H1 (cell line): ENCODE measurements around the gene FRZB. TPM values are rescaled to one million over a fixed set of nuclear protein-coding genes. Genes with fewer than 3 reads are reported as not detected.

ENCODE experiments used
- CTCF ChIA-PET: fragments of 300-600 bp; sonication (Branson Sonifier 250); formaldehyde crosslinking; loops from one replicate; lab custom pipeline; 2021; ENCODE audit not compliant: partially characterized antibody; lab: Charles Lee
- POLR2A ChIA-PET: fragments of 300-600 bp; sonication (Branson Sonifier 250); formaldehyde crosslinking; loops from one replicate; lab custom pipeline; 2021; ENCODE audit warnings: inconsistent platforms; ENCODE audit not compliant: partially characterized antibody; lab: Charles Lee
- DNase-seq, 2 experiments: peaks; one replicate each; pipeline versions ENCODE4 v3.0.0 to v3.0.0-alpha.2; 2010 to 2022; ENCODE audit warnings: low spot score in 2 of 2, low read depth in 1 of 2, mixed read lengths in 1 of 2
- FAIRE-seq: peaks from 2 replicates; lab custom pipeline; 2011; peaks lifted over from hg19 to GRCh38; lab: Jason Lieb, UNC
- H2AFZ ChIP-seq: 2 replicates; pipeline ENCODE4 v1.8.1; 2012; ENCODE audit warnings: low read length, inconsistent platforms
- H2AK5ac ChIP-seq: 2 replicates; pipeline ENCODE4 v1.6.1; 2013; ENCODE audit warnings: low read depth, low read length
- H2BK120ac ChIP-seq: replicated peaks from 2 replicates; pipeline ENCODE3; 2013; ENCODE audit warnings: low read depth, low read length, inconsistent platforms
- H2BK12ac ChIP-seq: 2 replicates; pipeline ENCODE4 v1.6.1; 2013; ENCODE audit warnings: low read depth, low read length
- H2BK15ac ChIP-seq: 2 replicates; pipeline ENCODE4 v1.6.1; 2013; ENCODE audit warnings: low read length
- H2BK20ac ChIP-seq: 2 replicates; pipeline ENCODE4 v1.6.1; 2013; ENCODE audit warnings: low read length
- H2BK5ac ChIP-seq: 2 replicates; pipeline ENCODE4 v1.6.1; 2013; ENCODE audit warnings: low read depth, low read length
- H3K14ac ChIP-seq: 2 replicates; pipeline ENCODE4 v1.6.1; 2013; ENCODE audit warnings: inconsistent platforms; ENCODE audit not compliant: insufficient read length
- H3K18ac ChIP-seq: 2 replicates; pipeline ENCODE4 v1.6.1; 2013; ENCODE audit warnings: low read length; ENCODE audit errors: extremely low read depth
- H3K23ac ChIP-seq: 2 replicates; pipeline ENCODE4 v1.6.1; 2013; ENCODE audit warnings: inconsistent platforms; ENCODE audit not compliant: insufficient read length
- H3K23me2 ChIP-seq: 2 replicates; pipeline ENCODE4 v1.6.1; 2013; ENCODE audit warnings: low read depth, low read length
- H3K27ac ChIP-seq: 2 replicates; pipeline ENCODE4 v1.6.1; 2011; ENCODE audit warnings: low read depth, low read length, inconsistent platforms
- H3K27me3 ChIP-seq, 4 experiments: replicated peaks in 1 of 4; 1 replicate in 1 of 4; 2 replicates in 3 of 4; pipeline versions ENCODE4 v1.6.1 to v1.8.1; 2011 to 2013; ENCODE audit warnings: low read length in 3 of 4, mild to moderate bottlenecking in 3 of 4, inconsistent platforms in 2 of 4, mixed read lengths in 2 of 4, moderate library complexity in 1 of 4; ENCODE audit not compliant: control insufficient read depth in 3 of 4, insufficient read depth in 3 of 4; ENCODE audit errors: extremely low read depth in 1 of 4
- H3K36me3 ChIP-seq, 4 experiments: 2 replicates each; pipeline versions ENCODE4 v1.6.1 to v1.8.1; 2011 to 2013; ENCODE audit warnings: mild to moderate bottlenecking in 4 of 4, low read length in 3 of 4, moderate library complexity in 2 of 4, control low read depth in 1 of 4, inconsistent platforms in 1 of 4; ENCODE audit not compliant: insufficient read depth in 4 of 4, control insufficient read depth in 2 of 4
- H3K4ac ChIP-seq: replicated peaks from 2 replicates; pipeline ENCODE3; 2013; ENCODE audit warnings: low read length, low read depth, mixed read lengths, inconsistent platforms; ENCODE audit not compliant: insufficient read length
- H3K4me1 ChIP-seq, 4 experiments: replicated peaks in 1 of 4; 1 replicate in 1 of 4; 2 replicates in 3 of 4; pipeline versions ENCODE4 v1.6.1 to v1.8.1; 2011 to 2013; ENCODE audit warnings: low read length in 3 of 4, inconsistent platforms in 2 of 4, mixed read lengths in 1 of 4; ENCODE audit not compliant: insufficient read depth in 4 of 4, control insufficient read depth in 3 of 4
- H3K4me2 ChIP-seq, 2 experiments: 2 replicates each; pipeline versions ENCODE4 v1.6.1 to v1.8.1; 2011 to 2013; ENCODE audit warnings: low read depth in 2 of 2, low read length in 2 of 2, control low read depth in 1 of 2, inconsistent platforms in 1 of 2, mild to moderate bottlenecking in 1 of 2; ENCODE audit not compliant: insufficient read depth in 1 of 2
- H3K4me3 ChIP-seq, 4 experiments: fragments of 200-600, 300-600 bp in 1 of 4; sonication (generic), shearing (Covaris generic), sonication (Bioruptor Twin) in 1 of 4; 2 replicates each; pipeline versions ENCODE4 v1.5.1 to v1.8.1; 2011 to 2016; ENCODE audit warnings: low read length in 4 of 4, low read depth in 3 of 4, control low read depth in 2 of 4, inconsistent platforms in 2 of 4, mild to moderate bottlenecking in 2 of 4, mixed read lengths in 1 of 4, moderate library complexity in 1 of 4; ENCODE audit not compliant: insufficient read depth in 2 of 4; ENCODE audit errors: extremely low read depth in 1 of 4
- H3K56ac ChIP-seq: replicated peaks from 2 replicates; pipeline ENCODE3; 2013; ENCODE audit warnings: low read depth, mild to moderate bottlenecking, mixed read lengths, low read length, inconsistent platforms; ENCODE audit not compliant: insufficient read length
- H3K79me1 ChIP-seq: 2 replicates; pipeline ENCODE4 v1.6.1; 2013; ENCODE audit warnings: low read depth, low read length, control low read depth
- H3K79me2 ChIP-seq, 2 experiments: 2 replicates each; pipeline versions ENCODE4 v1.6.1 to v1.8.1; 2012 to 2013; ENCODE audit warnings: low read length in 2 of 2, mild to moderate bottlenecking in 2 of 2, inconsistent platforms in 1 of 2; ENCODE audit not compliant: insufficient read depth in 2 of 2, control insufficient read depth in 1 of 2
- H3K9ac ChIP-seq, 4 experiments: replicated peaks in 1 of 4; 1 replicate in 1 of 4; 2 replicates in 3 of 4; pipeline versions ENCODE4 v1.6.1 to v1.8.1; 2011 to 2013; ENCODE audit warnings: low read depth in 3 of 4, low read length in 3 of 4, control low read depth in 2 of 4, mild to moderate bottlenecking in 2 of 4, moderate library complexity in 2 of 4, inconsistent platforms in 1 of 4; ENCODE audit errors: extremely low read depth in 1 of 4
- H3K9me3 ChIP-seq, 2 experiments: 2 replicates each; pipeline versions ENCODE4 v1.6.1 to v1.8.1; 2012 to 2013; ENCODE audit warnings: mild to moderate bottlenecking in 2 of 2, moderate library complexity in 2 of 2, control low read depth in 1 of 2, inconsistent platforms in 1 of 2, low read depth in 1 of 2, low read length in 1 of 2, mixed read lengths in 1 of 2; ENCODE audit not compliant: insufficient read depth in 2 of 2
- H4K20me1 ChIP-seq, 2 experiments: replicated peaks in 1 of 2; 2 replicates each; pipeline versions ENCODE3 to v1.8.1; 2011 to 2013; ENCODE audit warnings: inconsistent platforms in 2 of 2, low read length in 2 of 2, mild to moderate bottlenecking in 1 of 2; ENCODE audit not compliant: insufficient read depth in 2 of 2, control insufficient read depth in 1 of 2
- H4K5ac ChIP-seq: 2 replicates; pipeline ENCODE4 v1.6.1; 2013; ENCODE audit warnings: low read length, low read depth, mixed read lengths, inconsistent platforms; ENCODE audit not compliant: insufficient read length
- H4K8ac ChIP-seq: 2 replicates; pipeline ENCODE4 v1.8.0; 2013; ENCODE audit warnings: mild to moderate bottlenecking, moderate library complexity, low read length, inconsistent platforms; ENCODE audit not compliant: insufficient read depth; ENCODE audit errors: extremely low read depth
- H4K91ac ChIP-seq: replicated peaks from 2 replicates; pipeline ENCODE3; 2013; ENCODE audit warnings: low read length, mixed read lengths, inconsistent platforms; ENCODE audit not compliant: insufficient read length
- CEBPB ChIP-seq: IDR thresholded peaks from 2 replicates; pipeline ENCODE4 v1.6.1; 2012; ENCODE audit warnings: low read depth, low read length
- CHD1 ChIP-seq: IDR thresholded peaks from 2 replicates; pipeline ENCODE4 v1.6.1; 2012; ENCODE audit warnings: low read depth, low read length, improper control_type of control experiment
- CTBP2 ChIP-seq: IDR thresholded peaks from 2 replicates; pipeline ENCODE4 v1.7.0; 2011; ENCODE audit warnings: borderline replicate concordance, mild to moderate bottlenecking, moderate library complexity, mixed read lengths, low read length; ENCODE audit not compliant: insufficient read depth, insufficient read length
- EGR1 ChIP-seq: IDR thresholded peaks from 2 replicates; pipeline ENCODE4 v1.6.1; 2011; ENCODE audit warnings: low read depth, low read length, borderline replicate concordance
- GTF2F1 ChIP-seq: IDR thresholded peaks from 2 replicates; pipeline ENCODE4 v1.6.1; 2012; ENCODE audit warnings: low read depth, low read length, improper control_type of control experiment, borderline replicate concordance
- KDM4A ChIP-seq: IDR thresholded peaks from one replicate; pipeline ENCODE4 v1.7.1; 2012; ENCODE audit warnings: low read depth, mild to moderate bottlenecking, moderate library complexity, low read length, inconsistent platforms; ENCODE audit not compliant: severe bottlenecking
- RAD21 ChIP-seq, 2 experiments: IDR thresholded peaks in 1 of 2; conservative IDR thresholded peaks in 1 of 2; 2 replicates each; pipeline ENCODE4 v1.6.1; 2011; ENCODE audit warnings: low read depth in 2 of 2, low read length in 2 of 2, improper control_type of control experiment in 1 of 2, inconsistent platforms in 1 of 2, mild to moderate bottlenecking in 1 of 2, moderate library complexity in 1 of 2
- SIRT6 ChIP-seq: IDR thresholded peaks from one replicate; pipeline ENCODE4 v1.7.1; 2012; ENCODE audit warnings: low read length, inconsistent platforms
- SP4 ChIP-seq: IDR thresholded peaks from 2 replicates; pipeline ENCODE4 v1.6.1; 2012; ENCODE audit warnings: low read length, inconsistent platforms
- SUZ12 ChIP-seq: fragments of 200-600 bp; sonication (generic); IDR thresholded peaks from 2 replicates; pipeline ENCODE4 v1.6.1; 2012; ENCODE audit warnings: mild to moderate bottlenecking, inconsistent platforms, low read length, moderate library complexity, mixed read lengths
- TAF1 ChIP-seq: IDR thresholded peaks from 2 replicates; pipeline ENCODE4 v1.6.1; 2011; ENCODE audit warnings: mild to moderate bottlenecking, low read depth, low read length
- TAF7 ChIP-seq: optimal IDR thresholded peaks from 2 replicates; pipeline ENCODE3; 2011; ENCODE audit warnings: low read depth, mild to moderate bottlenecking, inconsistent platforms, low read length, moderate library complexity, borderline replicate concordance
- TCF12 ChIP-seq: IDR thresholded peaks from 2 replicates; pipeline ENCODE4 v1.6.1; 2011; ENCODE audit warnings: low read depth, mild to moderate bottlenecking, low read length
- WGBS, 2 experiments: shearing (Covaris generic) in 1 of 2; methylation state at CpG; one replicate each; pipeline versions ENCODE4 v1.1.6 to v1.1.7; 2013 to 2015; ENCODE audit warnings: low lambda C conversion rate in 2 of 2, mixed read lengths in 2 of 2, inconsistent platforms in 1 of 2, low coverage in 1 of 2, missing lambda C conversion rate in 1 of 2; ENCODE audit not compliant: insufficient replicate concordance in 2 of 2, insufficient coverage in 1 of 2, insufficient read length in 1 of 2; ENCODE audit errors: extremely low coverage in 1 of 2, missing lambda C conversion rate in 1 of 2; 5-methylcytosine and 5-hydroxymethylcytosine counted together
- polyA plus RNA-seq, 7 experiments: library from polyadenylated mRNA; depleted of rRNA in 3 of 7; stranded (reverse) in 5 of 7; unstranded in 2 of 7; fragments of >200 nt in 5 of 7; fragments of 200-250 nt in 2 of 7; gene quantifications; 1 replicate in 5 of 7; 2 replicates in 1 of 7; 4 replicates in 1 of 7; pipeline versions ENCODE4 v1.2.1 to v1.2.3, GENCODE V29; 2011 to 2013; ENCODE audit warnings: missing spikeins in 2 of 7, mixed read lengths in 2 of 7
- total RNA-seq: library from RNA; stranded (reverse); fragmentation: NEBNext Ultra II Directional; extraction: Animal tissue kit (Norgen Biotek cat#: 25700); gene quantifications from 2 replicates; pipeline ENCODE4 v1.2.1, GENCODE V29; 2021

Gene FRZB
- total and polyA plus RNA-seq, 2 of the 8 experiments (the other 6 are each of a cell fraction or from before 2014, with no cell fraction given), result 4.4 to 4.6 TPM

- H2BK5ac ChIP-seq, result no peak overlapping the region
- peaks cover 12% of the 10 kb centered on the region for H3K23me2 ChIP-seq
- no peak overlapping the region for H3K27ac ChIP-seq
- H4K8ac ChIP-seq, result no peak overlapping the region
- H3K4me2 ChIP-seq, result no peak overlapping the region
- H2BK120ac ChIP-seq, result no peak overlapping the region
- FAIRE-seq (no peak), DNase-seq (no peak)
- H3K9ac ChIP-seq, result no peak overlapping the region
- H3K4me1 ChIP-seq, result peaks cover 0 to 3% (median 3%) of the 10 kb centered on the region in 4 experiments; a peak in 3 of 7 replicates
- TF ChIP-seq GTF2F1, result no peak
- TF ChIP-seq EGR1, result no peak
- TF ChIP-seq TAF1, result no peak
- TF ChIP-seq SP4, result no peak
- TF ChIP-seq TCF12, result no peak
- no peak for TF ChIP-seq CEBPB
- TF ChIP-seq TAF7, result no peak
- no peak for TF ChIP-seq KDM4A
- TF ChIP-seq SIRT6, result no peak
- TF ChIP-seq SUZ12, result no peak
- no peak for TF ChIP-seq CHD1
- TF ChIP-seq RAD21 (IDR thresholded peaks at IDR 0.05 in 1 of 2, conservative IDR thresholded peaks at IDR 0.05 in 1 of 2; ENCODE audit: low read depth in 2 of 2, low read length in 2 of 2), result no peak
- TF ChIP-seq CTBP2, result no peak
- H2BK20ac ChIP-seq, result no peak overlapping the region
- H2BK15ac ChIP-seq, result no peak overlapping the region
- no peaks in the 10 kb centered on the region for H3K36me3 ChIP-seq
- H3K4me3 ChIP-seq, result no peak overlapping the region
- no peak overlapping the region for H3K23ac ChIP-seq
- H3K56ac ChIP-seq, result no peak overlapping the region
- POLR2A ChIA-PET, result interaction anchor here (1.0 kb wide), 1 partner anchor 11 kb away, joined by 3 read pairs; no protein-coding TSS in a partner anchor
- H2AK5ac ChIP-seq, result no peak overlapping the region
- H2AFZ ChIP-seq, result no peak overlapping the region
- no peak overlapping the region for H3K4ac ChIP-seq
- no peaks in the 10 kb centered on the region for H3K9me3 ChIP-seq
- H3K27me3 ChIP-seq, result peaks cover 2 to 19% (median 12%) of the 10 kb centered on the region in 4 experiments
- H3K18ac ChIP-seq, result no peak overlapping the region
- H4K20me1 ChIP-seq, result no peaks in the 10 kb centered on the region
- H3K14ac ChIP-seq, result no peak overlapping the region
- no peak overlapping the region for H4K5ac ChIP-seq
- no peaks in the 10 kb centered on the region for H3K79me1 ChIP-seq
- no peak overlapping the region for H4K91ac ChIP-seq
- H3K79me2 ChIP-seq, result no peaks in the 10 kb centered on the region
- 75% methylated on average over 5 of the region's 5 CpGs; no CpG with 5 or more reads in 1 of the 2 experiments for WGBS, 2 experiments
- CTCF ChIA-PET, result interaction anchor here (0.7 to 4.0 kb wide), 16 partner anchors 9 to 99 kb away, joined by 3 to 19 read pairs (median 7); no protein-coding TSS in a partner anchor
- H2BK12ac ChIP-seq, result no peak overlapping the region
Observed at GRCh38 chr2:182862091-182862490, 4.3 kb downstream of the FRZB start.
